Heart left ventricle (tissue), 16 donors: ENCODE measurements around the gene CA14. TPM values are rescaled to one million over a fixed set of nuclear protein-coding genes. Genes with fewer than 3 reads are reported as not detected.

Source experiments
- ATAC-seq, 4 donors: fragments of 200-7000 bp; cut with Tn5 transposase; one replicate each; pipeline ENCODE4 v1.9.1; 2020 to 2022; ENCODE audit warnings: moderate library complexity in 4 of 4, mild to moderate bottlenecking in 3 of 4, moderate number of reproducible peaks in 1 of 4
- DNase-seq, 5 donors: peaks; one replicate each; pipeline ENCODE4 v3.0.0-alpha.2; 2020
- H3K27ac ChIP-seq, 12 donors: fragments of 200-600 bp; sonication (generic) in 4 of 12; one replicate each; pipeline versions ENCODE4 v1.5.0 to v1.8.0; 2016 to 2022; ENCODE audit warnings: mild to moderate bottlenecking in 2 of 12
- H3K27me3 ChIP-seq, 9 donors: fragments of 200-600 bp; sonication (generic) in 2 of 9; one replicate each; pipeline versions ENCODE4 v1.5.1 to v1.8.0; 2016 to 2022; ENCODE audit warnings: mild to moderate bottlenecking in 3 of 9
- H3K36me3 ChIP-seq, 9 donors: fragments of 200-600 bp; sonication (generic) in 2 of 9; one replicate each; pipeline versions ENCODE4 v1.5.0 to v1.8.0; 2018 to 2022; ENCODE audit warnings: mild to moderate bottlenecking in 2 of 9
- H3K4me1 ChIP-seq, 12 donors: fragments of 200-600 bp; sonication (generic) in 4 of 12; one replicate each; pipeline versions ENCODE4 v1.5.0 to v1.8.0; 2016 to 2022; ENCODE audit warnings: mild to moderate bottlenecking in 3 of 12
- H3K4me3 ChIP-seq, 12 donors: fragments of 200-600 bp; sonication (generic) in 4 of 12; one replicate each; pipeline versions ENCODE4 v1.5.0 to v1.8.0; 2017 to 2022; ENCODE audit warnings: mild to moderate bottlenecking in 9 of 12, moderate library complexity in 4 of 12
- H3K9me3 ChIP-seq, 12 donors: fragments of 200-600 bp; sonication (generic) in 4 of 12; one replicate each; pipeline versions ENCODE4 v1.5.0 to v1.8.0; 2016 to 2022; ENCODE audit warnings: mild to moderate bottlenecking in 1 of 12
- POLR2A ChIP-seq, 2 donors: fragments of 450-650 bp; IDR thresholded peaks; one replicate each; pipeline ENCODE4 v1.6.1; 2017; ENCODE audit warnings: antibody characterized with exemption in 2 of 2, mild to moderate bottlenecking in 2 of 2, moderate library complexity in 2 of 2
- WGBS, 4 donors: extraction: QIAGEN DNeasy Blood & Tissue Kit in 2 of 4; methylation state at CpG; one replicate each; pipeline versions ENCODE4 v1.1.5 to v1.1.7; 2013 to 2018; 5-methylcytosine and 5-hydroxymethylcytosine counted together
- intact Hi-C, 10 donors: fragments of 100-400 bp; cut with DNase I; formaldehyde crosslinking; loops; one replicate each; pipeline versions ENCODE4 v1.11.1 to v1.14.2; 2022
- polyA plus RNA-seq, 2 donors: library from polyadenylated mRNA; stranded (reverse); fragments of 200-250 nt; gene quantifications; one replicate each; pipeline ENCODE4 v1.2.3, GENCODE V29; 2013
- total RNA-seq, 9 donors: library from RNA; depleted of rRNA in 2 of 9; stranded (reverse); fragments of >200 nt in 2 of 9; fragmentation: NEBNext Ultra II Directional in 3 of 9; extraction: Animal tissue kit (Norgen Biotek cat#: 25700) in 3 of 9; gene quantifications; one replicate each; pipeline versions ENCODE4 v1.1.0 to v1.2.4, GENCODE V29; 2016 to 2023
- TF ChIP-seq, protein P1 (sequence below), 12 donors: fragments of 200-600 bp; sonication (generic) in 4 of 12; IDR thresholded peaks; one replicate each; pipeline versions ENCODE4 v1.5.0 to v1.8.0; 2018 to 2022; ENCODE audit warnings: antibody characterized with exemption in 12 of 12, mild to moderate bottlenecking in 5 of 12
- donor health status: ischemic (EF 13 %, LVEDD 7.1; RV severe dilation, severe dysfunction).
- donor health status: healthy with polysubstance abuse.
- donor health status: DM: no; HTN: yes; CAD: no.
- donor health status: DM: no; HTN: no; CAD: no.
- donor health status: ischemic (EF 25% LVEDD 6.9; RV normal size, moderate dysfunction).
- donor health status: ischemic (EF 25% LVEDD 5.7; RV mildly dilated, moderate dysfunction).
- donor health status: healthy.
- donor health status: DM: yes; HTN: yes; CAD: no.
- donor health status: ischemic (EF 35%, LVEDD 5.7; RV mildly dilated, moderate dysfunction).
- donor health status: nonischemic (EF 11% LVEDD 7.7; RV severe dilation, severe dysfunction).
- donor health status: DM: yes; HTN: yes; CAD: no.
- donor health status: PGD.
- donor health status: ischemic (EF 29% LVEDD 5.4; RV normal size, mild dysfunction).
- donor health status: nonischemic (EF 23%, LVEDD 6.1; RV moderate dilation, normal function).

CA14 gene
- total and polyA plus RNA-seq, 11 donors, result 0.56 to 22.2 (median 4.2) TPM

DNA sequence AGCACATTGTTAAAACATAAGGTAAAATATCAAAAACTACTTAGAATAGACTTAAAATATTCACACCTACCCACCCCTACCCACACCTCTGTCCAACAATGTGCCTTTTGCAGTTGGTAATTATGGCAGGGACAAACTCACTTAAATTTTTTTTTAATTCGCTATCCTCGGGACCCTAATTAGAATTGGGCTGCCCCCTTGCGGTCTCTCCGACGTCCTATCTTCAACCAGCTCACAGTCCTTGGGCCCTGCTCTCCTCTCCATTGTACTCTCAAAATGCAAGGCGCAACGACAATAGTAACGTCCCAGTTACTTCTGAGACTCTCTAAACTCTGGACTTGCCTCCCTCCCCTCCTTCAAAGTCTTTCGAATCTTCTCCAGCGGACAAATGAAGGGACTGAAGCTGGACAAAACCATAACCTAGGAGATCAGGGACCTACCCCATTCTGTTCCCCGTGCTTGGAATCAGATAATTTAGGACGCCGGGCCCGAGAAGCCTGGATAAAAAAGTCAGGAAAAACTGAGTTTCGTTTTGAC is 23.7 kb downstream of the CA14 start:
- peak; percentile 49 to 72 (median 62) for ATAC-seq
- Histone ChIP-seq H3K27ac (peak overlapping the region; percentile 82 to 98 (median 93)), H3K4me3 (peak overlapping the region; percentile 44 to 98 (median 63)), H3K4me1 (peaks cover 0 to 34% (median 21%) of the 10 kb centered on the region in 12 donors), H3K36me3 (peaks cover 0 to 51% (median 13%) of the 10 kb centered on the region in 9 donors), H3K27me3 (no peaks in the 10 kb centered on the region), H3K9me3 (no peaks in the 10 kb centered on the region)
- TF ChIP-seq POLR2A (IDR thresholded peaks at IDR 0.05), result no peak
- TF ChIP-seq, protein P1, sequence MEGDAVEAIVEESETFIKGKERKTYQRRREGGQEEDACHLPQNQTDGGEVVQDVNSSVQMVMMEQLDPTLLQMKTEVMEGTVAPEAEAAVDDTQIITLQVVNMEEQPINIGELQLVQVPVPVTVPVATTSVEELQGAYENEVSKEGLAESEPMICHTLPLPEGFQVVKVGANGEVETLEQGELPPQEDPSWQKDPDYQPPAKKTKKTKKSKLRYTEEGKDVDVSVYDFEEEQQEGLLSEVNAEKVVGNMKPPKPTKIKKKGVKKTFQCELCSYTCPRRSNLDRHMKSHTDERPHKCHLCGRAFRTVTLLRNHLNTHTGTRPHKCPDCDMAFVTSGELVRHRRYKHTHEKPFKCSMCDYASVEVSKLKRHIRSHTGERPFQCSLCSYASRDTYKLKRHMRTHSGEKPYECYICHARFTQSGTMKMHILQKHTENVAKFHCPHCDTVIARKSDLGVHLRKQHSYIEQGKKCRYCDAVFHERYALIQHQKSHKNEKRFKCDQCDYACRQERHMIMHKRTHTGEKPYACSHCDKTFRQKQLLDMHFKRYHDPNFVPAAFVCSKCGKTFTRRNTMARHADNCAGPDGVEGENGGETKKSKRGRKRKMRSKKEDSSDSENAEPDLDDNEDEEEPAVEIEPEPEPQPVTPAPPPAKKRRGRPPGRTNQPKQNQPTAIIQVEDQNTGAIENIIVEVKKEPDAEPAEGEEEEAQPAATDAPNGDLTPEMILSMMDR (IDR thresholded peaks at IDR 0.05), result peak; percentile 59 to 88 (median 78)
- WGBS, 4 donors, result 3 to 4% (median 4%) methylated on average over 15 of the region's 15 CpGs
- peak; percentile 71 to 83 (median 76) for DNase-seq
- intact Hi-C loops, result loop anchor here in 7 of 10 donors (1.0 to 5.0 kb wide), 5 partner anchors 24 to 81 kb away; partner anchors contain the start of genes CA14 (in 1 of the 7) and RPRD2 (in 1 of the 7)

DNA sequence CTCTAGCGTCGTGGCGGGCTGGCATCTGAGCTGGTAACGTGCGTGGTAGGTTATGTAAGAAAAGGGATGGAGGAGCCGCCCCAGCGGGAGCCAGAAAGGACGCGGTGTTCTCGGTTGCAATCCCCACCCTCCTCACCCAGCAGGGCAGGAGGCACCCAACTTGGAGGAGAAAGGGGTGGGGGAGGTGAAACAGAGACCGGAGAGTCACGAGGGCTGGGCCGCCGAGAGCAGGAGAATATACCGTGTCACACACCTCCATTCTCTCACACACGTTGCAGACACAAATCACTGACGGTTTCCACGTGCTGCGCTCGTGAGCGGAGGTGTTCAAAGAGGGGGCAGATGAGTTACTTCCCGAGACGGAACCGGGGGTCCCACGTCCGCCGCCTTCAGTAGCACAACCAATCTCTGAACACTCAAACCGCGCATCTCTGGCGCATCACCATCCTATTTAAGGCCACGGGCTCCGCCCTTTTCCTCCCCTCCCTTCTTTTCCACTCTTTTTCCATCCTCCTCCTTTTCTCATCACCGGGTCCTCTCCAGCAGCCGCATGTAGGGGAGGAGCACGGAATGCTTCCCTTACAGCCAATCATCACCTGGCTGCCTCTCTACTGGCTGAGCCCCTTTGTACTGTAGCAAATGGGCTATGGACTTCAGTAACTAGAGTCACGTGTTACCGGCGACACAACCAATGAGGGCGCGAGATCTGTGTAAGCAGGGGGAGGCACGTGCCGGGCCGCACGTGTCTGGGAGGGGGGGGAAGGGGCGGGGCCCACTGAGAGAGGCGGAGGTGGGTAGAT is 24.4 kb downstream of the CA14 start, which contains the start of gene CIART:
CIART (plus strand) TSS at position 797 of the 800 bp plus-strand sequence. CDS start 714 bp downstream, outside the sequence.
- Histone ChIP-seq H3K27ac (peak within 1 kb of the TSS; percentile 82 to 98 (median 93)), H3K36me3 (peaks cover 0 to 51% (median 16%) of the 10 kb centered on the region in 9 donors), H3K4me3 (peak within 1 kb of the TSS; percentile 44 to 98 (median 63)), H3K9me3 (no peaks in the 10 kb centered on the region), H3K4me1 (peaks cover 0 to 34% (median 21%) of the 10 kb centered on the region in 12 donors), H3K27me3 (no peaks in the 10 kb centered on the region)
- ATAC-seq, result peak; percentile 96 to 98 (median 97)
- 1 to 3% (median 2%) methylated on average over 46 of the region's 46 CpGs for WGBS, 4 donors
- intact Hi-C loops, result loop anchor here in 8 of 10 donors (1.0 to 5.0 kb wide), 6 partner anchors 25 to 80 kb away; partner anchors contain the start of genes CA14 (in 1 of the 8), PRPF3 (in 1 of the 8) and RPRD2 (in 1 of the 8)
- no peak for TF ChIP-seq POLR2A (IDR thresholded peaks at IDR 0.05)
- DNase-seq, result peak; percentile 90 to 97 (median 95)

DNA sequence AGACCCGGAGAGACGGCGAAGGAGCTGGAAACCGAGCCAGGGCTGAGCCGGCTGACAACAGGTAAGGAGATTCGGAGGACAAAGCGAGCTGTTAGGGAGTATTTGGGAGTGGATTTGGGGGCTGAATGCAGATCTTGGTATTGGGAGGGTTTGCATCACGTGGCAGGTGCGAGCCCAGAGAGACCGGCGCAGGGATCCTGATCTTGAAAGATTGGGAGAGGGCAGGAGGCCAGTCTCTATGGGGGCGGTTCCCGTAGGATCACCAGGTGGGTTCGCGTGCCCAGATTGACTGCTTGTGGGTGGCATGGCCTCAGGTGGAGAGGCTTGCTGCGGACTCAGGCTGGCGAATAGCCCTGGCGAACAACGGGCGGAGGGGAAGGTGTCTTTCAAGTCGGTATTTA is 25.0 kb downstream of the CA14 start:
- Histone ChIP-seq H3K36me3 (peaks cover 0 to 52% (median 21%) of the 10 kb centered on the region in 9 donors), H3K9me3 (no peaks in the 10 kb centered on the region), H3K27ac (peak overlapping the region; percentile 15 to 98 (median 90)), H3K4me3 (peak overlapping the region; percentile 44 to 98 (median 63)), H3K27me3 (no peaks in the 10 kb centered on the region), H3K4me1 (peaks cover 0 to 34% (median 21%) of the 10 kb centered on the region in 12 donors)
- TF ChIP-seq, protein P1 (IDR thresholded peaks at IDR 0.05), result no peak
- no peak for TF ChIP-seq POLR2A (IDR thresholded peaks at IDR 0.05)
- peak; percentile 0 to 31 (median 18) for ATAC-seq
- WGBS, 4 donors, result 2 to 7% (median 6%) methylated on average over 21 of the region's 21 CpGs
- DNase-seq, result peak in 1 of 5 donors; percentile 60
- intact Hi-C loops, result loop anchor here in 2 of 10 donors (1.0 to 5.0 kb wide), 3 partner anchors 27 to 80 kb away; partner anchors contain the start of genes PRPF3 (in 1 of the 2) and RPRD2 (in 1 of the 2)

DNA sequence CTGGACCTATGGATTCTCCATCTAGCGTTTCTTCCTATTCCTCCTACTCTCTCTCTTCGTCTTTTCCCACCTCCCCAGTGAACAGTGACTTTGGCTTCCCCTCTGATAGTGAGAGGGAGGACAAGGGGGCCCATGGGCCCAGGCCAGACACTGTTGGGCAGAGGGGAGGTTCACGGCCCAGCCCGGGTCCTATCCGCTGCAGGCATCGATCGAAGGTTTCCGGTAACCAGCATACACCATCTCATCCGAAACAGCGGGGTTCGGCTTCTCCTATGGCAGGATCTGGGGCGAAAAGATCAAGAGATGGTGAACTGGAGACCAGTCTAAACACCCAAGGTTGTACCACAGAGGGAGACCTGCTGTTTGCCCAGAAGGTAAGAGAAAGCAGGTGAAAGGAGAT is 25.7 kb downstream of the CA14 start:
- intact Hi-C loops, result loop anchor here in 1 of 10 donors (5.0 kb wide), 1 partner anchor 79 kb away; the partner anchor contains the start of gene RPRD2
- peaks cover 0 to 50% (median 21%) of the 10 kb centered on the region in 9 donors for H3K36me3 ChIP-seq
- peak overlapping the region in 9 of 12 donors; percentile 61 to 98 (median 93) for H3K27ac ChIP-seq
- DNase-seq (no peak), ATAC-seq (no peak)
- no peaks in the 10 kb centered on the region for H3K27me3 ChIP-seq
- H3K9me3 ChIP-seq, result no peaks in the 10 kb centered on the region
- H3K4me3 ChIP-seq, result peak overlapping the region in 9 of 12 donors; percentile 58 to 98 (median 67)
- TF ChIP-seq, protein P1 (IDR thresholded peaks at IDR 0.05), result no peak
- no peak for TF ChIP-seq POLR2A (IDR thresholded peaks at IDR 0.05)
- peaks cover 0 to 34% (median 21%) of the 10 kb centered on the region in 12 donors for H3K4me1 ChIP-seq
- 78 to 86% (median 82%) methylated on average over 12 of the region's 12 CpGs for WGBS, 4 donors
